Muscle layer of duodenum (tissue), 2 donors: ENCODE data around the gene OR14C36.
"Not testable (repeated sequence)": the region's sequence is repeated elsewhere in the genome, so short reads cannot be mapped to it uniquely, and the experiment has no call there.

Experiments used
- H3K27ac ChIP-seq: one replicate; pipeline ENCODE4 v1.7.0; 2013; ENCODE audit warnings: mild to moderate bottlenecking, low read length
- H3K27me3 ChIP-seq: one replicate; pipeline ENCODE4 v1.7.0; 2013; ENCODE audit warnings: low read depth, mild to moderate bottlenecking, control low read depth, low read length
- H3K36me3 ChIP-seq, 2 donors: one replicate each; pipeline ENCODE4 v1.7.0; 2013; ENCODE audit warnings: low read length in 2 of 2, control low read depth in 1 of 2, mild to moderate bottlenecking in 1 of 2; ENCODE audit not compliant: insufficient read depth in 2 of 2, control insufficient read depth in 1 of 2
- H3K4me1 ChIP-seq, 2 donors: one replicate each; pipeline ENCODE4 v1.7.0; 2013; ENCODE audit warnings: low read length in 2 of 2, mild to moderate bottlenecking in 2 of 2, control low read depth in 1 of 2, moderate library complexity in 1 of 2; ENCODE audit not compliant: insufficient read depth in 2 of 2, control insufficient read depth in 1 of 2
- H3K4me3 ChIP-seq, 2 donors: one replicate each; pipeline ENCODE4 v1.7.0; 2013; ENCODE audit warnings: low read length in 2 of 2, low read depth in 1 of 2, mild to moderate bottlenecking in 1 of 2
- H3K9me3 ChIP-seq, 2 donors: one replicate each; pipeline ENCODE4 v1.7.0; 2013; ENCODE audit warnings: low read length in 2 of 2, control low read depth in 1 of 2, mild to moderate bottlenecking in 1 of 2; ENCODE audit not compliant: control insufficient read depth in 1 of 2
- donor health status: healthy.

Gene OR14C36

GRCh38 chr1:248348475-248348874 lies at the start of gene OR14C36:
OR14C36 (plus strand) TSS chr1:248348775; CDS start chr1:248348775, 0 bp downstream.
- Histone ChIP-seq H3K4me1 (no peaks in the 10 kb centered on the region), H3K9me3 (no peaks in the 10 kb centered on the region), H3K36me3 (no peaks in the 10 kb centered on the region), H3K27ac (no peak within 1 kb of the TSS), H3K27me3 (no peaks in the 10 kb centered on the region), H3K4me3 (no peak within 1 kb of the TSS)

GRCh38 chr1:248303324-248303723 lies 45.3 kb upstream of the OR14C36 start, which contains the start of gene OR2T12:
OR2T12 (minus strand) TSS chr1:248303424; CDS start chr1:248295578, 7,846 bp downstream.
- Histone ChIP-seq H3K4me1 (no peaks in the 10 kb centered on the region), H3K27ac (no peak within 1 kb of the TSS), H3K4me3 (no peak within 1 kb of the TSS), H3K9me3 (peaks cover 0 to 2% of the 10 kb centered on the region in 2 donors), H3K36me3 (no peaks in the 10 kb centered on the region), H3K27me3 (no peaks in the 10 kb centered on the region)

- not testable (repeated sequence) for H3K36me3 ChIP-seq, H3K4me1 ChIP-seq, H3K9me3 ChIP-seq, H3K4me3 ChIP-seq, H3K27me3 ChIP-seq, H3K27ac ChIP-seq
These were observed 42.9 kb upstream of the OR14C36 start for GRCh38 chr1:248305672-248306071.

DNA sequence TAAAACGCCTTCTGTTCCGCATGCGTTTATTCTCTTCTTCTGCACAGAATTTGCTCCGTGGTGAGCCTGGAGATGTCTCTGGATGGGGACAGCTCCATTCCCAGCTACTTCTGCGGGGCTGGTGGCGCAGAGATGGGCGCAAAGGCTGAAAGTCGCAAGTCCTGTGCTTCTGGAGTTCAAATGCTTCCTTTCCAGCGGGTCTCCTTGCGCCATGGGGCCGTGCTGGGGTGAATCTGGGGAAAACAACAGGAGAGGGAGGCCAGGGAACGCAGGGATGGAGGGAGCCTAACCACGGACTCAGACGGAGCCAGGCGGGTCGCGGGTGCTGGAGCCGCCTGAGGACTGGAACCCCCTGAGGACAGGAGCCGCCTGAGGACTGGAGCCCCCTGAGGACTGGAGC lies 42.5 kb upstream of the OR14C36 start:
- H3K4me1 ChIP-seq: no peaks in the 10 kb centered on the region
- H3K27me3 ChIP-seq: no peaks in the 10 kb centered on the region
- H3K27ac ChIP-seq: no peak overlapping the region
- no peak overlapping the region for H3K4me3 ChIP-seq
- no peaks in the 10 kb centered on the region for H3K36me3 ChIP-seq
- H3K9me3 ChIP-seq: peaks cover 0 to 2% of the 10 kb centered on the region in 2 donors

- H3K9me3 ChIP-seq, H3K27me3 ChIP-seq, H3K4me3 ChIP-seq, H3K4me1 ChIP-seq, H3K36me3 ChIP-seq, H3K27ac ChIP-seq: not testable (repeated sequence)
These were observed 41.8 kb upstream of the OR14C36 start for GRCh38 chr1:248306740-248307139.

GRCh38 chr1:248316796-248317195 lies 31.8 kb upstream of the OR14C36 start:
- Histone ChIP-seq H3K27ac (no peak overlapping the region), H3K9me3 (peaks cover 0 to 18% of the 10 kb centered on the region in 2 donors), H3K27me3 (no peaks in the 10 kb centered on the region), H3K36me3 (no peaks in the 10 kb centered on the region), H3K4me1 (no peaks in the 10 kb centered on the region), H3K4me3 (no peak overlapping the region)

DNA sequence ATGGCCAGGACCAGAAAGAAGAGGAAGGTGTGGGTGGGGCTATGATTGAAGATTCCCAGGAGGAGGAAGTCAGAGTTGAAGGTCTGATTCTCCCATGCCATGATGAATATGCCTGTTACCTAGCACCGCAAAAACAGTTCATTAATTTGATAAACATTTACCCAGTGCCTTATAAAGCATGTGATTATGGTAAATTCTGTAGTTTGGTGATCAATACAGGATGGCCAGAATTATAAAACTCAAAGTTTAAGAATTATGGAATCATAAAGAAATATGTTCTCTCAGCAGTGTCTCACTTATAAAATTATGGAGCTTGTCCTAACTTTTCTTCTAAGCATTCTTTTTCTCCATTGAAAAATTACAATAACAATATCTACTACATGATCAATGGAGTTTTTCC lies 24.1 kb upstream of the OR14C36 start, which contains the start of gene OR2M7:
OR2M7 (minus strand) TSS at position 101 of the 400 bp plus-strand sequence; CDS start at position 101, 0 bp downstream.
- H3K4me1 ChIP-seq: no peaks in the 10 kb centered on the region
- H3K4me3 ChIP-seq: no peak within 1 kb of the TSS
- no peak within 1 kb of the TSS for H3K27ac ChIP-seq
- no peaks in the 10 kb centered on the region for H3K36me3 ChIP-seq
- H3K27me3 ChIP-seq: no peaks in the 10 kb centered on the region
- no peaks in the 10 kb centered on the region for H3K9me3 ChIP-seq

GRCh38 chr1:248343451-248343850 lies 5.1 kb upstream of the OR14C36 start:
- no peak overlapping the region for H3K27ac ChIP-seq
- no peaks in the 10 kb centered on the region for H3K36me3 ChIP-seq
- H3K9me3 ChIP-seq: no peaks in the 10 kb centered on the region
- no peaks in the 10 kb centered on the region for H3K4me1 ChIP-seq
- no peaks in the 10 kb centered on the region for H3K27me3 ChIP-seq
- H3K4me3 ChIP-seq: no peak overlapping the region

GRCh38 chr1:248359415-248359814 lies 10.8 kb downstream of the OR14C36 start:
- no peaks in the 10 kb centered on the region for H3K27me3 ChIP-seq
- H3K4me3 ChIP-seq: no peak overlapping the region
- no peak overlapping the region for H3K27ac ChIP-seq
- H3K9me3 ChIP-seq: no peaks in the 10 kb centered on the region
- H3K4me1 ChIP-seq: no peaks in the 10 kb centered on the region
- no peaks in the 10 kb centered on the region for H3K36me3 ChIP-seq

DNA sequence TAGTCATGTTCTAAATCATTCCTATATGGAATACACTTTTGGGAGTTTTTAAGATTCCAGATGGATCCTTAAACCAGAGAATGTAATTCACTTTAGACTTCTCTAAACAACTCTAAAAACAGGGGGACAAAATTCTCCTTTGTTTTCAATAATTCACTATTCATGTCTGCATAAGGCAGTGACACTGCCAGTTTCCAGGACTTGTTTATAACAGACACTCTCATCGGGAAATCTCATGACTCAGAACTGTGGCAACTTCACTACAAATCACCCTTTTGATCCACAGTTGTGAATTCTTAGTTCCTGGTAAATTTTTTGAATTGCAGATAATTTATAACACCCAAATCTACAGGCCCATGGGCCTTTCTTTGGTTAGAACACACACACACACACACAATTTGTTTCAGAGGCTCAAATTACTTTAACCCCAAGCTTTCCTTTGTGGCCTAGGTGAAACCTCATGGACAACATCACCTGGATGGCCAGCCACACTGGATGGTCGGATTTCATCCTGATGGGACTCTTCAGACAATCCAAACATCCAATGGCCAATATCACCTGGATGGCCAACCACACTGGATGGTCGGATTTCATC lies 12.6 kb downstream of the OR14C36 start, which contains the start of gene OR2T4:
OR2T4 (plus strand) TSS at position 545 of the 595 bp plus-strand sequence; CDS start at position 545, 0 bp downstream.
- Histone ChIP-seq H3K4me1 (no peaks in the 10 kb centered on the region), H3K36me3 (no peaks in the 10 kb centered on the region), H3K27me3 (no peaks in the 10 kb centered on the region), H3K27ac (no peak within 1 kb of the TSS), H3K4me3 (no peak within 1 kb of the TSS), H3K9me3 (no peaks in the 10 kb centered on the region)

DNA sequence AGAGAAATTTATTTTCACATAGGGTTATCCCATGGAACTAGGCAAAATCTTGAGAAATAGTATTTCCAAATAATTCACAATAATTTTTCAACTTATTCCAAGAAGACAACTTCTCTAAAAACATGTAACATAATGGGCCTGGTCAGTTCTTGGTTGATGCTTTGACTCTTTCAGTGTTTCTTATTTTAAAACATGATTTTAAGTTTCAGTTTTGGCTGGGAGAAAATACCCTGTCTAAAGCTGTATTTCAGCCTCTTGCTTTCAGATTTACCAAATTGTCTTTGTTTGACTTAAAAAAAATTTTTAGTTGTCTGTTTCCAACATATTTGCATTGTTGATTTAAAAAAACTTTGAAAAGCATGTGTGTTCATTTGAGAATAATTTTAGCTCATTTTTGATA lies 18.0 kb downstream of the OR14C36 start:
- Histone ChIP-seq H3K27me3 (no peaks in the 10 kb centered on the region), H3K9me3 (no peaks in the 10 kb centered on the region)

DNA sequence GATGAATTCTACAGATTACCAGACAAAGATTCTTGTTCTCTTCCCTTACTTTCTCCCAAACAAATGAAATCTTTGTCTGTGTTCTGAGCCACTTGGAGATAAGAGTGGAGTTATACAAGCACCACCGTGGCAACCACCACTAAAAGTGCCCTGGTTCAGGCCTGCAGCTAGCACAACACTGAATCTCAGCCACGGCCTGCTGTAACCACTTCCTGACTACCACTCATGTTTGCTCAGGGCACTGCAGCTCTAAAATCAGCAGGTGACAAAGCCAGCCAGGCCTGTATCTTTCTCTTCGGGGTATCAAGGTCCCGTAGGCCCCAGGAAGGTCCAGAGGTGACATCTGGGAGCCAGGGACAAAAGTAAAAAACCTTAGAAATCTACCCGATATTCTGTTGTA lies 23.8 kb downstream of the OR14C36 start:
- Histone ChIP-seq H3K27me3 (no peaks in the 10 kb centered on the region), H3K4me1 (no peaks in the 10 kb centered on the region), H3K36me3 (no peaks in the 10 kb centered on the region), H3K4me3 (no peak overlapping the region), H3K9me3 (no peaks in the 10 kb centered on the region), H3K27ac (no peak overlapping the region)

More for the DNA sequence above, 18.0 kb downstream of the OR14C36 start:
- Histone ChIP-seq H3K36me3 (no peaks in the 10 kb centered on the region), H3K27ac (no peak overlapping the region), H3K4me1 (no peaks in the 10 kb centered on the region), H3K4me3 (no peak overlapping the region)
